B cell (primary cell): ENCODE data around the gene THBS4. TPM values are rescaled to one million over a fixed set of nuclear protein-coding genes. Genes with fewer than 3 reads are reported as not detected.

Experiments used
- ATAC-seq: fragments of 200-7000 bp; cut with Tn5 transposase; one replicate; pipeline ENCODE4 v1.10.0; 2021; ENCODE audit warnings: low read depth, mild to moderate bottlenecking, moderate number of reproducible peaks, moderate library complexity
- CTCF ChIA-PET: fragments of 350-600 bp; sonication (Branson Sonifier 250); formaldehyde crosslinking; loops from one replicate; lab custom pipeline; 2021; ENCODE audit warnings: antibody characterized with exemption, inconsistent platforms; lab: Charles Lee
- POLR2A ChIA-PET: fragments of 350-600 bp; sonication (Branson Sonifier 250); formaldehyde crosslinking; loops from one replicate; lab custom pipeline; 2021; ENCODE audit warnings: antibody characterized with exemption; lab: Charles Lee
- DNase-seq: peaks from one replicate; pipeline ENCODE4 v3.0.0; 2013
- H2AFZ ChIP-seq: 2 replicates; pipeline ENCODE4 v1.6.1; 2012; ENCODE audit warnings: mild to moderate bottlenecking, low read depth, low read length; ENCODE audit not compliant: insufficient read depth, poor library complexity, severe bottlenecking
- H3K27ac ChIP-seq, 2 donors: 1 replicate in 1 of 2; 2 replicates in 1 of 2; pipeline ENCODE4 v1.5.1; 2012 to 2013; ENCODE audit warnings: low read length in 2 of 2, mild to moderate bottlenecking in 2 of 2, moderate library complexity in 1 of 2
- H3K27me3 ChIP-seq, 4 experiments: fragments of 200-600 bp in 1 of 4; sonication (generic) in 1 of 4; replicated peaks in 1 of 4; 1 replicate in 2 of 4; 2 replicates in 2 of 4; pipeline versions ENCODE4 v1.6.1 to v1.7.0; 2013 to 2016; ENCODE audit warnings: low read length in 3 of 4, mild to moderate bottlenecking in 2 of 4, mixed read lengths in 1 of 4, moderate library complexity in 1 of 4; ENCODE audit not compliant: insufficient read depth in 4 of 4, control insufficient read depth in 3 of 4; ENCODE audit errors: control extremely low read depth in 1 of 4
- H3K36me3 ChIP-seq, 2 experiments: replicated peaks in 1 of 2; 1 replicate in 1 of 2; 2 replicates in 1 of 2; pipeline versions ENCODE4 v1.6.1 to v1.7.1; 2013; ENCODE audit warnings: low read length in 1 of 2; ENCODE audit not compliant: insufficient read depth in 2 of 2, control insufficient read depth in 1 of 2; ENCODE audit errors: control extremely low read depth in 1 of 2, extremely low read depth in 1 of 2
- H3K4me1 ChIP-seq, 2 donors: fragments of 200-600 bp in 1 of 2; sonication (generic) in 1 of 2; 1 replicate in 1 of 2; 2 replicates in 1 of 2; pipeline versions ENCODE4 v1.5.1 to v1.6.1; 2013 to 2017; ENCODE audit warnings: low read length in 2 of 2; ENCODE audit not compliant: control insufficient read depth in 2 of 2, insufficient read depth in 2 of 2
- H3K4me2 ChIP-seq: replicated peaks from 2 replicates; pipeline ENCODE3; 2012; ENCODE audit warnings: mild to moderate bottlenecking, low read depth, low read length; ENCODE audit not compliant: poor library complexity, severe bottlenecking
- H3K4me3 ChIP-seq, 5 experiments: fragments of 200-600 bp in 1 of 5; sonication (generic) in 1 of 5; 1 replicate in 3 of 5; 2 replicates in 2 of 5; pipeline versions ENCODE4 v1.5.1 to v1.7.0; 2011 to 2016; ENCODE audit warnings: low read length in 4 of 5, mild to moderate bottlenecking in 4 of 5, low read depth in 2 of 5, control low read depth in 1 of 5, moderate library complexity in 1 of 5; ENCODE audit not compliant: insufficient read depth in 1 of 5; ENCODE audit errors: control extremely low read depth in 1 of 5, extremely low read depth in 1 of 5
- H3K79me2 ChIP-seq: fragments of 200-600 bp; sonication (generic); one replicate; pipeline ENCODE4 v1.6.0; 2016; ENCODE audit warnings: low read length; ENCODE audit not compliant: control insufficient read depth, insufficient read depth
- H3K9ac ChIP-seq: fragments of 200-600 bp; sonication (generic); 2 replicates; pipeline ENCODE4 v1.6.1; 2017; ENCODE audit warnings: mild to moderate bottlenecking, low read length, moderate library complexity
- H3K9me3 ChIP-seq, 3 donors: one replicate each; pipeline versions ENCODE4 v1.6.1 to v1.7.1; 2013; ENCODE audit warnings: low read length in 2 of 3; ENCODE audit not compliant: control insufficient read depth in 2 of 3, insufficient read depth in 1 of 3; ENCODE audit errors: control extremely low read depth in 1 of 3
- H4K20me1 ChIP-seq: 2 replicates; pipeline ENCODE4 v1.6.0; 2012; ENCODE audit warnings: mild to moderate bottlenecking, low read length; ENCODE audit not compliant: insufficient read depth, control insufficient read depth, poor library complexity, severe bottlenecking
- H3K27ac Mint-ChIP-seq: one replicate; pipeline ENCODE4 v1.8.0; 2021; ENCODE audit warnings: mixed read lengths
- H3K27me3 Mint-ChIP-seq: one replicate; pipeline ENCODE4 v1.8.0; 2021; ENCODE audit warnings: mixed read lengths
- H3K4me1 Mint-ChIP-seq: one replicate; pipeline ENCODE4 v1.8.0; 2021; ENCODE audit warnings: mixed read lengths
- H3K4me3 Mint-ChIP-seq: one replicate; pipeline ENCODE4 v1.8.0; 2021; ENCODE audit warnings: mixed read lengths
- H3K9me3 Mint-ChIP-seq: one replicate; pipeline ENCODE4 v1.8.0; 2022; ENCODE audit warnings: mixed read lengths; ENCODE audit not compliant: insufficient read depth
- CTCF ChIP-seq: fragments of 200-600 bp; IDR thresholded peaks from one replicate; pipeline ENCODE4 v1.8.0; 2022; ENCODE audit warnings: antibody characterized with exemption, mild to moderate bottlenecking
- EZH2 ChIP-seq: IDR thresholded peaks from 2 replicates; pipeline ENCODE4 v1.6.1; 2012; ENCODE audit warnings: borderline replicate concordance, low read depth, mild to moderate bottlenecking, moderate library complexity, low read length; ENCODE audit not compliant: insufficient read depth, poor library complexity, severe bottlenecking
- WGBS: methylation state at CpG from one replicate; pipeline ENCODE4 v1.1.5; 2013; ENCODE audit warnings: missing lambda C conversion rate; ENCODE audit not compliant: insufficient coverage; 5-methylcytosine and 5-hydroxymethylcytosine counted together
- intact Hi-C: fragments of 100-400 bp; cut with micrococcal nuclease; formaldehyde crosslinking; loops from one replicate; pipeline ENCODE4 v1.10.0; 2022
- polyA plus RNA-seq: library from polyadenylated mRNA; depleted of rRNA; stranded (reverse); fragments of >200 nt; gene quantifications from 2 replicates; pipeline ENCODE4 v1.2.3, GENCODE V29; 2012
- total RNA-seq, 2 donors: library from RNA; stranded (reverse); fragments of 120-200 nt in 1 of 2; gene quantifications; 1 replicate in 1 of 2; 2 replicates in 1 of 2; pipeline versions ENCODE4 v1.2.3 to v1.2.4, GENCODE V29; 2013 to 2022

THBS4 gene
- total and polyA plus RNA-seq, 2 donors (not counting 1 experiment from before 2014, with no cell fraction given): 0.49 to 0.57 TPM

DNA sequence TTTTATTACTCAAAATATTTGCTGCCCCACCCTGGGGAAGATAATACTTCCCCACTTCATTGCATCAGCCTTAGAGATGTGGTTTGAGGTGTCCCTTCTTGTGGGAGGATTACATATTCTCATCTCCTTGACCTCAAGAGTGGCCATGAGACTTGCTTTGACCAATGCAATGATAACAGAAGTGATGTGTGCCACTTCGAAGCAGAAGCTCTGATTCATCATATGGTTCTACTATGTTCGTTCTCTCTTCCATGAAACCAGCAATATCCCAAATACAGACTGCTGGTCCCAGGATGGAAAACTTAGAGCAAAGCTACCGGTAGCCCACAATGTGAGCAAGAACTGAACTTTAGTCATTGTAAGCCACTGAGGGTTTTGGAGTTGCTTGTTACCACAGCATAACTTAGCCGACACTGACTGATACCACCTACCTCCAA, 92.0 kb downstream of the THBS4 start:
- Mint-ChIP-seq H3K4me1 (peaks cover 19% of the 10 kb centered on the region), H3K27me3 (no peaks in the 10 kb centered on the region), H3K27ac (no peak overlapping the region), H3K9me3 (no peaks in the 10 kb centered on the region), H3K4me3 (no peak overlapping the region)
- H3K4me2 ChIP-seq: no peak overlapping the region
- no peak for DNase-seq
- ChIA-PET POLR2A (interaction anchor here (0.6 kb wide), 1 partner anchor 380 kb away, joined by 4 read pairs; no protein-coding TSS in a partner anchor), CTCF (interaction anchor here (1.6 kb wide), 1 partner anchor 35 kb away, joined by 5 read pairs; no protein-coding TSS in a partner anchor)
- no peak overlapping the region for H2AFZ ChIP-seq
- H3K27ac ChIP-seq: no peak overlapping the region
- no peak overlapping the region for H3K9ac ChIP-seq
- peaks cover 0 to 2% (median 0%) of the 10 kb centered on the region in 3 donors for H3K9me3 ChIP-seq
- intact Hi-C loops: no loop called here
- no peaks in the 10 kb centered on the region for H4K20me1 ChIP-seq
- no peaks in the 10 kb centered on the region for H3K27me3 ChIP-seq
- peaks cover 18 to 22% of the 10 kb centered on the region in 2 donors for H3K4me1 ChIP-seq
- H3K4me3 ChIP-seq: no peak overlapping the region
- H3K79me2 ChIP-seq: no peaks in the 10 kb centered on the region
- WGBS: 80% methylated on average over 2 of the region's 4 CpGs
- no peak for ATAC-seq
- TF ChIP-seq CTCF (no peak), EZH2 (no peak)
- H3K36me3 ChIP-seq: no peaks in the 10 kb centered on the region

DNA sequence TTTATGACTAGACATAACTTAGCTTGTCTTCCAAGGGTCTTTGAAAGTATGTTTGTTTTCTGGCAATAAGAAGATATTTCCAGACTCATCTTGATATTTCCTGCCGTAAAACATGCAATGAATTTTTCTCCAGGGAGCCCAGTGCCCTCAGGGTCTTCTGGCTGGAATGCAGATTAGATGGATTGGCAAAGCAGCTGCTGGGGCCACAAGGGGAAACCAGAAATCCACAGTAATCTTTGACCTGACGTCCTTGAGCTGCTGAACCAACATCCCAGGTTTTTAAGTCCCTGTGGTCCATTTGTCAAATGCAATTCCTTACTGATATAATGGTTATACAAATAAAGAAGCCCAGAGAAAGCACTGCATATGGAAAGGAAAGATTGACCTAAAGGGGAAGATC, 93.0 kb downstream of the THBS4 start:
- no peak overlapping the region for H2AFZ ChIP-seq
- no peaks in the 10 kb centered on the region for H3K27me3 Mint-ChIP-seq
- peaks cover 18% of the 10 kb centered on the region in 2 donors for H3K4me1 ChIP-seq
- no peak overlapping the region for H3K4me2 ChIP-seq
- ChIA-PET POLR2A (no interaction called here), CTCF (no interaction called here)
- no peak overlapping the region for H3K27ac Mint-ChIP-seq
- DNase-seq (no peak), ATAC-seq (no peak)
- peaks cover 17% of the 10 kb centered on the region for H3K4me1 Mint-ChIP-seq
- no peak overlapping the region for H3K4me3 Mint-ChIP-seq
- no peak overlapping the region for H3K27ac ChIP-seq
- intact Hi-C loops: no loop called here
- no peaks in the 10 kb centered on the region for H3K9me3 Mint-ChIP-seq
- peaks cover 0 to 2% (median 0%) of the 10 kb centered on the region in 3 donors for H3K9me3 ChIP-seq
- no peaks in the 10 kb centered on the region for H3K79me2 ChIP-seq
- H3K27me3 ChIP-seq: no peaks in the 10 kb centered on the region
- WGBS: 86% methylated on average over 1 of the region's 2 CpGs
- H3K4me3 ChIP-seq: no peak overlapping the region
- TF ChIP-seq EZH2 (no peak), CTCF (no peak)
- H3K36me3 ChIP-seq: no peaks in the 10 kb centered on the region
- no peak overlapping the region for H3K9ac ChIP-seq
- no peaks in the 10 kb centered on the region for H4K20me1 ChIP-seq
